CD4-positive, CD25-positive, alpha-beta regulatory T cell (primary cell): Measurements from ENCODE around the gene COL4A2. TPM values are rescaled to one million over a fixed set of nuclear protein-coding genes. Genes with fewer than 3 reads are reported as not detected.

Experiments
- ATAC-seq, 2 donors: fragments of 150-1000 bp; cut with Tn5 transposase; one replicate each; pipeline ENCODE4 v1.10.0; 2021; ENCODE audit warnings: low read depth in 2 of 2, moderate number of reproducible peaks in 2 of 2, moderate library complexity in 1 of 2
- DNase-seq, 3 donors: peaks; one replicate each; pipeline versions ENCODE4 v3.0.0 to v3.0.0-alpha.2; 2012 to 2022; ENCODE audit warnings: mixed read lengths in 1 of 3
- H3K27ac ChIP-seq: one replicate; pipeline ENCODE4 v1.7.0; 2013; ENCODE audit warnings: mild to moderate bottlenecking, low read length; ENCODE audit not compliant: insufficient read depth, poor library complexity, severe bottlenecking
- H3K27me3 ChIP-seq: one replicate; pipeline ENCODE4 v1.7.0; 2013; ENCODE audit warnings: low read length; ENCODE audit not compliant: control insufficient read depth, insufficient read depth
- H3K36me3 ChIP-seq: one replicate; pipeline ENCODE4 v1.7.0; 2013; ENCODE audit warnings: mild to moderate bottlenecking, low read length, moderate library complexity; ENCODE audit not compliant: control insufficient read depth, insufficient read depth
- H3K4me1 ChIP-seq: 2 replicates; pipeline ENCODE4 v1.7.0; 2013; ENCODE audit warnings: mild to moderate bottlenecking, low read length; ENCODE audit not compliant: insufficient read depth, control insufficient read depth, poor library complexity, severe bottlenecking
- H3K4me3 ChIP-seq: one replicate; pipeline ENCODE4 v1.7.0; 2013; ENCODE audit warnings: low read depth, mild to moderate bottlenecking, low read length, moderate library complexity
- H3K9me3 ChIP-seq, 2 experiments: 1 replicate in 1 of 2; 2 replicates in 1 of 2; pipeline ENCODE4 v1.7.0; 2013; ENCODE audit warnings: low read length in 2 of 2, mild to moderate bottlenecking in 1 of 2, moderate library complexity in 1 of 2; ENCODE audit not compliant: control insufficient read depth in 2 of 2
- H3K27ac Mint-ChIP-seq, 3 donors: one replicate each; pipeline ENCODE4 v1.8.0; 2020 to 2022; ENCODE audit warnings: mild to moderate bottlenecking in 3 of 3, mixed read lengths in 3 of 3, moderate library complexity in 2 of 3
- H3K27me3 Mint-ChIP-seq: one replicate; pipeline ENCODE4 v1.8.0; 2022; ENCODE audit warnings: mild to moderate bottlenecking, mixed read lengths
- H3K36me3 Mint-ChIP-seq: one replicate; pipeline ENCODE4 v1.8.0; 2020; ENCODE audit warnings: mixed read lengths
- H3K4me1 Mint-ChIP-seq, 4 donors: one replicate each; pipeline ENCODE4 v1.8.0; 2020 to 2022; ENCODE audit warnings: mixed read lengths in 4 of 4, mild to moderate bottlenecking in 1 of 4
- H3K4me3 Mint-ChIP-seq, 4 donors: one replicate each; pipeline ENCODE4 v1.8.0; 2020 to 2022; ENCODE audit warnings: mild to moderate bottlenecking in 4 of 4, mixed read lengths in 4 of 4, moderate library complexity in 3 of 4
- H3K9me3 Mint-ChIP-seq, 7 donors: one replicate each; pipeline ENCODE4 v1.8.0; 2020 to 2022; ENCODE audit warnings: mixed read lengths in 7 of 7, mild to moderate bottlenecking in 3 of 7, moderate library complexity in 2 of 7
- polyA plus RNA-seq, 4 donors: library from polyadenylated mRNA; unstranded; fragments of 300-500 nt; fragmentation: Illumina TruSeq; gene quantifications; one replicate each; pipeline ENCODE4 v1.2.3, GENCODE V29; 2021
- total RNA-seq: library from RNA; stranded (reverse); gene quantifications from one replicate; pipeline ENCODE4 v1.2.3, GENCODE V29; 2022

Gene COL4A2
- total and polyA plus RNA-seq, 5 donors from 2014 or later, result not detected

DNA sequence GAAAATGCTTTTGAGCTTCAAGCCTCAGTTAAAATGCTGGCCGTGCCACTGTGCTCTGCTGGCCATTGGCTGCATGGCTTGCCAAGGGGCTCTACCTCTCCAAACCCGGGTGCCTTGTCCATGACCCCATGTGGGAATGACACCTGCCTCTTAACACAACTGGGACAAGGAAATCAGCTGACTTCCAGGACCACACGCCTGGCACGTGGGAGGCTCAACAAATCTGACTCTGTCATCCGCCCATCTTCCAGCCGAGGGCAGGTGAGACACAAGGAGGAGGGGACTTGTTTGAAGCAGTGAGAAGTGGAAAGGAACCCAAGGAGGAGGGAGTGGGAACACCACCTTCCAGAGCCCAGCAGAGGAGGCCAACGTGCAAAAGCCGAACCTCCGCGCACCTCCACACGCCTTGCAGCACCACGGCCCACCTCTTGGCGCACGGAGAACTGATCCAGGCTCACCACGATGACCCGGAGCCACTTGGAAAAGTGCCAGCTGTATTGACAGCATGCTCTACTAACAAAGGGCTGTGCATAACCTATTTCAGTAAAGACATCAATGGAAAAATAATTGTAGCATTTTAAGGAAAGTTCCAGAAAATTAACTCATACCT, 38.4 kb upstream of the COL4A2 start:
- Mint-ChIP-seq H3K27ac (no peak overlapping the region), H3K4me1 (no peaks in the 10 kb centered on the region), H3K9me3 (peaks cover 0 to 2% (median 0%) of the 10 kb centered on the region in 7 donors), H3K4me3 (no peak overlapping the region), H3K27me3 (no peaks in the 10 kb centered on the region), H3K36me3 (no peaks in the 10 kb centered on the region)
- no peak for ATAC-seq
- no peak for DNase-seq
- Histone ChIP-seq H3K4me1 (no peaks in the 10 kb centered on the region), H3K27me3 (no peaks in the 10 kb centered on the region), H3K9me3 (no peaks in the 10 kb centered on the region), H3K27ac (no peak overlapping the region), H3K4me3 (no peak overlapping the region), H3K36me3 (no peaks in the 10 kb centered on the region)

DNA sequence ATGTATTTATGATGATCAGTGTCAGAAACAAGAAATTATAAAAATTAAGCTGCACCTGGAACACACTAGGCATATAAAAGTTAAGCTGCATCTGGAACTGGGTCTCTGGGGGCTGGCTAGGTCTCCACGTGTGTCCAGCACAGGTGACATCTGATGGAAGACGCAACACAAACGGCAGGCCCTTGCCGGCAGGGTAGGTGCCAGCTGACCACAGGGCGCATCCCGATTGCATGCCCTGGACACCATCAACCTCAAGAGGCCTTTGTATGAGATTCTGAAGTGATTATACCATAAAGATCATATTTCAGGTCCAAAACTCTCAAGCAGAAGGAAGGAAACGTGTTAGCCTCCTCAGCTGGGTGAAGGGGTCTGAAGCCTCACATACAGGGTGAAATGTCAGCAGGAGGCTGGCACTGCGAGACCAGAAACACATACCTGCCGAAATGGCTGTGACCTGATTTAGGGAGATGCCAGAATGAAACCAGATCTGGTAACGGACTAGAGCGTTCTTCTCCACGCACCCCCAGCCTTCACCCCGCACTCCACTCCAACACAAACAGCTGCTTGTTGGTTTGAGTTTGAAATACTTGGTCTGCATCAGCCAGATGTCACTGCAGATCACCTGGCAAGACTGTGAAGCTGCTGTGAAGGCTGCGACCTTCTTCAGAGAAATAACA, 37.4 kb upstream of the COL4A2 start:
- H3K36me3 ChIP-seq, result no peaks in the 10 kb centered on the region
- H3K27ac ChIP-seq, result no peak overlapping the region
- Mint-ChIP-seq H3K9me3 (peaks cover 0 to 2% (median 0%) of the 10 kb centered on the region in 7 donors), H3K36me3 (no peaks in the 10 kb centered on the region), H3K4me3 (no peak overlapping the region), H3K27ac (no peak overlapping the region), H3K27me3 (no peaks in the 10 kb centered on the region), H3K4me1 (no peaks in the 10 kb centered on the region)
- H3K4me3 ChIP-seq, result no peak overlapping the region
- no peaks in the 10 kb centered on the region for H3K9me3 ChIP-seq
- DNase-seq, result no peak
- ATAC-seq, result no peak
- H3K4me1 ChIP-seq, result no peaks in the 10 kb centered on the region
- H3K27me3 ChIP-seq, result no peaks in the 10 kb centered on the region

DNA sequence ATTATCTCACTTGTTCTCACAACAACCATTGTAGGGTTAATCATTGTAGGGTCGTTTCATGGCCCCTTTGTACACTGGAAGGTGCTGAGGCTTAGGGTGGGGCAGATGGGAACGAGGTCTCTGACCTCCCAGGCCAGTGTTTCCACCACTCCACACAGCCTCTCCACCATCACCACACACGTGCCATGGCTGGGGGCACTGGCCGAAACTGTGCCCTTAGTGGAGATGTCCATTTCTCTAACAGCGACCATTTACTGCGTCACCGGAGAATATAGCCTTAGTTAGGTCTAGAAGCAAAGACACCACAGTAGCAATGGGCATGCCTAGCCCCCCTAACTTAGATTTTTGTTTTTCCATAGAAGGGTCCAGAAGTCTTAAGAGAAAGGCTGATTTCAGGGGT, 36.6 kb upstream of the COL4A2 start:
- Mint-ChIP-seq H3K4me1 (no peaks in the 10 kb centered on the region), H3K27me3 (no peaks in the 10 kb centered on the region), H3K36me3 (no peaks in the 10 kb centered on the region), H3K4me3 (no peak overlapping the region), H3K27ac (no peak overlapping the region), H3K9me3 (no peaks in the 10 kb centered on the region)
- Histone ChIP-seq H3K27ac (no peak overlapping the region), H3K4me1 (no peaks in the 10 kb centered on the region), H3K9me3 (no peaks in the 10 kb centered on the region), H3K4me3 (no peak overlapping the region), H3K36me3 (no peaks in the 10 kb centered on the region), H3K27me3 (no peaks in the 10 kb centered on the region)
- no peak for ATAC-seq
- no peak for DNase-seq

DNA sequence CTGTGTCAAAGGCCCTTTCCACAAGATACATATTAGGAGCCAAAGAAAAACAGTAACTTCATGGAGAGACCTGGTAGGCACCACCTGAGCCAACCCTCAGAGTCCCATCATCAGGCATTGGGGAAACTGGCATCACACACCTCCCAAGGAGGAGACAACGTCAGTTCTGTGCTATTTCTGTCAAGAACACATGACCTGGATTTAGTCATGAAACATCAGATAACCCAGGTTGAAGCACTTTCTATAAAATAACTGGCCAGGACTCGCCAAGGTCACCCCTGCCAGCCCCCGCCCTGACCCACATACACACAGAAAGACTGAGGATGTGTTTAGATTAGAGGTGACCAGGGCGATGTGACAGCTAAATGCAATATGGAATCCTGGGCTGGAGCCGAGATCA, 35.8 kb upstream of the COL4A2 start:
- H3K4me1 Mint-ChIP-seq, result no peaks in the 10 kb centered on the region
- H3K4me3 ChIP-seq, result no peak overlapping the region
- H3K36me3 ChIP-seq, result no peaks in the 10 kb centered on the region
- no peak overlapping the region for H3K4me3 Mint-ChIP-seq
- no peaks in the 10 kb centered on the region for H3K9me3 ChIP-seq
- H3K27ac ChIP-seq, result no peak overlapping the region
- H3K27me3 Mint-ChIP-seq, result no peaks in the 10 kb centered on the region
- DNase-seq (no peak), ATAC-seq (no peak)
- no peaks in the 10 kb centered on the region for H3K36me3 Mint-ChIP-seq
- no peaks in the 10 kb centered on the region for H3K9me3 Mint-ChIP-seq
- H3K27ac Mint-ChIP-seq, result no peak overlapping the region
- H3K27me3 ChIP-seq, result no peaks in the 10 kb centered on the region
- H3K4me1 ChIP-seq, result no peaks in the 10 kb centered on the region

DNA sequence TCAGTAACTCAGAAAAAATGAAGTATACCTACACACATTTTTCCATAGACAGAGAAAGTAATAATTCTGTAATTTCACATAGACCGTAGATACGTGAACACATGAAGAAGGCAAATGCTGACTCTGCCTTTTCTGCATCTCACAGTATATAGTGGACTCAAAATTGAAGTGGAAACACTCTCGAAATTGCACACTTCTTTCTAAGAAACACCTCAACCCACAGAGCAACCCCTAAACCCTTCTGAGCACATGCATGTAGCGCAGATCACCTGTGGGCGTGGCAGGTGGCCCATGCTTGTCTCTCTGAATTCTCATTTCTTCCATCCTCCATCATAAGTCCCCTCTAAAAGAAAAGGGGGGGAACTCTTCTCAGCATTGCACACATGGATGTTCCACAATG, 34.9 kb upstream of the COL4A2 start:
- ATAC-seq, result no peak
- Mint-ChIP-seq H3K36me3 (no peaks in the 10 kb centered on the region), H3K27ac (no peak overlapping the region), H3K4me3 (no peak overlapping the region), H3K4me1 (no peaks in the 10 kb centered on the region), H3K9me3 (no peaks in the 10 kb centered on the region), H3K27me3 (no peaks in the 10 kb centered on the region)
- H3K27ac ChIP-seq, result no peak overlapping the region
- no peak for DNase-seq
- H3K4me1 ChIP-seq, result no peaks in the 10 kb centered on the region
- no peaks in the 10 kb centered on the region for H3K36me3 ChIP-seq
- H3K27me3 ChIP-seq, result no peaks in the 10 kb centered on the region
- H3K9me3 ChIP-seq, result no peaks in the 10 kb centered on the region
- H3K4me3 ChIP-seq, result no peak overlapping the region

DNA sequence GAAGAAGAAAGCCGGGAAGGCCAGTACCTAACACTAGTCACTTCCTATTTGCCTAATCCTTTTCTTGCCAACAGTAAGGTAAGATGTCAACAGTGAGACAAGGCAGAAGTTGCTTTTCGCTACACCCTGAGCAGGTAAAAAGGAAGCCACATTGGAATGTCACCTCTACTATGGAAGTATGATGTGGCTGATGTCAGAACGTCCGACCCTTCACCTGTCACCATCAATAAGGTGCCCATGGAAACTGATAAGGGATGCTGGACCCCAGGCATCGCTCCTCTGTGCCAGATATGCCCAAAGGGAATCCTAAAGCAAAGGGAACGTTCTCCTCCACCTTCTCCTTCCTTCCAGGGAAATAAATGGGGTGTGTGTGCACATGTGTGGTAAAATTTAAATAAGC, 34.4 kb upstream of the COL4A2 start:
- no peak overlapping the region for H3K27ac Mint-ChIP-seq
- H3K36me3 Mint-ChIP-seq, result no peaks in the 10 kb centered on the region
- H3K4me3 ChIP-seq, result no peak overlapping the region
- DNase-seq (no peak), ATAC-seq (no peak)
- no peak overlapping the region for H3K27ac ChIP-seq
- H3K9me3 Mint-ChIP-seq, result no peaks in the 10 kb centered on the region
- no peaks in the 10 kb centered on the region for H3K27me3 Mint-ChIP-seq
- H3K9me3 ChIP-seq, result no peaks in the 10 kb centered on the region
- no peak overlapping the region for H3K4me3 Mint-ChIP-seq
- no peaks in the 10 kb centered on the region for H3K4me1 ChIP-seq
- no peaks in the 10 kb centered on the region for H3K36me3 ChIP-seq
- H3K27me3 ChIP-seq, result no peaks in the 10 kb centered on the region
- no peaks in the 10 kb centered on the region for H3K4me1 Mint-ChIP-seq

DNA sequence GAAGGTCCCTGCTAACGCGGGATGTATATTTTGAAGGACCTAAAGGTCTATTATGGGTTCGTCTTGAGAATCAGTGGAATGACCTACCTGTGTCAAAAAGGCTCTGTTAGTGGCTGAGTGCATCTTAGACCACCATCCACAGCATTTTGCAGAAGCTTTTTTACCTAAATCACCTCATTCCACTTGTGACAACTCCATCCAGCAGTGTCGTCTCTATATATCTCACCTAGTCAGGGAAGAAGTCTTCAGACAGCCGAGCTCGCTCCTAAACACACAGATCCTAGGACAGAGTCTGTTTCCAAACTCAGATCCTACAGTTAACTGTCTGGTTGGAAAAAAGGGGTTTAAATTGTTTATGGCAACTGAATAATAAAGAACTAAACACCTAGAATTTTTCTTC, 33.8 kb upstream of the COL4A2 start:
- no peak for ATAC-seq
- Mint-ChIP-seq H3K9me3 (no peaks in the 10 kb centered on the region), H3K4me3 (no peak overlapping the region), H3K4me1 (no peaks in the 10 kb centered on the region), H3K27me3 (no peaks in the 10 kb centered on the region), H3K36me3 (no peaks in the 10 kb centered on the region), H3K27ac (no peak overlapping the region)
- Histone ChIP-seq H3K4me1 (no peaks in the 10 kb centered on the region), H3K9me3 (no peaks in the 10 kb centered on the region), H3K36me3 (no peaks in the 10 kb centered on the region), H3K4me3 (no peak overlapping the region), H3K27me3 (no peaks in the 10 kb centered on the region), H3K27ac (no peak overlapping the region)
- DNase-seq, result no peak

DNA sequence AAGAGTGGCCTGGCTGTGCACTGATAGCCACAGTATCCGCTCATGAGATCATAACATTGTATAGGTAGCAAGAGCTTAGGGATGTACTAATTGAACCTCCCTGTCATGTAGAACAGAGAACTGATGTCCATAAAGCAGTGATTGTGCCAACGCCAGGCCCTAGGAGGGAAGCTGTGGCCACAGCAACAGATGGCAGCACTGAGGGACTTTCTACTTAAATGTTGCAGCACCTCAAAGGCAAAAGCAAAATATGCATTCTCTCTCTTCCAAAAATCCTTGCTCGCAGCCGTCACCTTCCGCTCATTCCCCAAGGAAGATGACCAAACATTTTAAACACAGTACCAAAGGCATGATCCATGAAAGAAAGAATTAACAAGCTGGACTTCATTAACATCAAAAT, 32.4 kb upstream of the COL4A2 start:
- DNase-seq (no peak), ATAC-seq (no peak)
- Histone ChIP-seq H3K9me3 (no peaks in the 10 kb centered on the region), H3K27me3 (no peaks in the 10 kb centered on the region), H3K4me1 (no peaks in the 10 kb centered on the region), H3K36me3 (no peaks in the 10 kb centered on the region), H3K4me3 (no peak overlapping the region), H3K27ac (no peak overlapping the region)
- H3K36me3 Mint-ChIP-seq, result no peaks in the 10 kb centered on the region
- no peak overlapping the region for H3K4me3 Mint-ChIP-seq
- H3K4me1 Mint-ChIP-seq, result no peaks in the 10 kb centered on the region
- no peak overlapping the region for H3K27ac Mint-ChIP-seq
- H3K27me3 Mint-ChIP-seq, result no peaks in the 10 kb centered on the region
- no peaks in the 10 kb centered on the region for H3K9me3 Mint-ChIP-seq
